Left lung (tissue), 10 donors: ENCODE results near the gene HADHA. TPM values are rescaled to one million over a fixed set of nuclear protein-coding genes. Genes with fewer than 3 reads are reported as not detected.
"Not testable (repeated sequence)": the region's sequence is repeated elsewhere in the genome, so short reads cannot be mapped to it uniquely, and the experiment has no call there.

Source experiments
- ATAC-seq: fragments of 200-7000 bp; cut with Tn5 transposase; one replicate; pipeline ENCODE4 v1.9.1; 2020; ENCODE audit warnings: moderate library complexity
- DNase-seq, 4 donors: peaks; one replicate each; pipeline ENCODE4 v3.0.0-alpha.2; 2013 to 2020
- H3K27ac ChIP-seq, 2 donors: fragments of 200-600 bp; sonication (generic) in 1 of 2; one replicate each; pipeline versions ENCODE4 v1.5.0 to v1.8.0; 2020 to 2021
- H3K27me3 ChIP-seq, 2 donors: fragments of 200-600 bp; sonication (generic) in 1 of 2; one replicate each; pipeline versions ENCODE4 v1.5.0 to v1.8.0; 2020 to 2021
- H3K36me3 ChIP-seq, 2 donors: fragments of 200-600 bp; sonication (generic) in 1 of 2; one replicate each; pipeline versions ENCODE4 v1.5.0 to v1.8.0; 2020 to 2021
- H3K4me1 ChIP-seq, 2 donors: fragments of 200-600 bp; one replicate each; pipeline ENCODE4 v1.8.0; 2021
- H3K4me3 ChIP-seq, 2 donors: fragments of 200-600 bp; sonication (generic) in 1 of 2; one replicate each; pipeline versions ENCODE4 v1.5.0 to v1.8.0; 2020 to 2021; ENCODE audit warnings: mild to moderate bottlenecking in 1 of 2
- H3K9me3 ChIP-seq, 2 donors: fragments of 200-600 bp; sonication (generic) in 1 of 2; one replicate each; pipeline versions ENCODE4 v1.5.0 to v1.8.0; 2020 to 2021
- intact Hi-C, 2 donors: fragments of 100-400 bp; cut with DNase I; formaldehyde crosslinking; loops; one replicate each; pipeline versions ENCODE4 v1.11.2 to v1.14.2; 2022
- polyA plus RNA-seq, 6 donors: library from polyadenylated mRNA; unstranded; fragments of 120-200 nt; gene quantifications; one replicate each; pipeline ENCODE4 v1.2.1, GENCODE V29; 2013; ENCODE audit not compliant: insufficient read length in 6 of 6
- total RNA-seq, 2 donors: library from RNA; stranded (reverse); fragmentation: NEBNext Ultra II Directional; extraction: Animal tissue kit (Norgen Biotek cat#: 25700); gene quantifications; one replicate each; pipeline ENCODE4 v1.2.1, GENCODE V29; 2021
- TF ChIP-seq, protein P1 (sequence below), 2 donors: fragments of 200-600 bp; sonication (generic) in 1 of 2; IDR thresholded peaks; one replicate each; pipeline versions ENCODE4 v1.5.0 to v1.8.0; 2021; ENCODE audit warnings: antibody characterized with exemption in 2 of 2
- donor health status: DM: no; HTN: yes; CAD: no.
- donor health status: DM: no; HTN: no; CAD: no.

The HADHA gene
- total and polyA plus RNA-seq, 8 donors: 126 to 241 (median 198) TPM

DNA sequence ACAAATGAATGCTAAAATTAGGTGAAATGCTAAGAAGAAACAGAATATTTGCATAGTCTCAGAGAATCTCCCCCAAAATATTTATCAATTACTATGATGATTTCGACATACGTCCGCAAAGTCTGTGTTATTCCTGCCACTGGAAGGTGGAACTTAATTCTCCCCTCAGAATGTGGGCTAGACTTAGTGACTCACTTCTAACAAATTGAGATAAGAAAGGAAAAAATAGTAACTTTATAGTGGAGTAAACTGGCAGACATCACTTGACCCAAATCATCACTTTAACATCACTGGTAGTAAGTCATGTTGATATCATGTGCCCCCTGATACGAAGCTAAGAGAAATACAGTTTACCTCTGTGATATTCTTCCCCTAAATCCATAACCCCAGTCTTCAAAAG, 23.8 kb upstream of the HADHA start:
- H3K27ac ChIP-seq: no peak overlapping the region
- no peak overlapping the region for H3K4me3 ChIP-seq
- intact Hi-C loops: no loop called here
- no peaks in the 10 kb centered on the region for H3K27me3 ChIP-seq
- TF ChIP-seq, protein P1, sequence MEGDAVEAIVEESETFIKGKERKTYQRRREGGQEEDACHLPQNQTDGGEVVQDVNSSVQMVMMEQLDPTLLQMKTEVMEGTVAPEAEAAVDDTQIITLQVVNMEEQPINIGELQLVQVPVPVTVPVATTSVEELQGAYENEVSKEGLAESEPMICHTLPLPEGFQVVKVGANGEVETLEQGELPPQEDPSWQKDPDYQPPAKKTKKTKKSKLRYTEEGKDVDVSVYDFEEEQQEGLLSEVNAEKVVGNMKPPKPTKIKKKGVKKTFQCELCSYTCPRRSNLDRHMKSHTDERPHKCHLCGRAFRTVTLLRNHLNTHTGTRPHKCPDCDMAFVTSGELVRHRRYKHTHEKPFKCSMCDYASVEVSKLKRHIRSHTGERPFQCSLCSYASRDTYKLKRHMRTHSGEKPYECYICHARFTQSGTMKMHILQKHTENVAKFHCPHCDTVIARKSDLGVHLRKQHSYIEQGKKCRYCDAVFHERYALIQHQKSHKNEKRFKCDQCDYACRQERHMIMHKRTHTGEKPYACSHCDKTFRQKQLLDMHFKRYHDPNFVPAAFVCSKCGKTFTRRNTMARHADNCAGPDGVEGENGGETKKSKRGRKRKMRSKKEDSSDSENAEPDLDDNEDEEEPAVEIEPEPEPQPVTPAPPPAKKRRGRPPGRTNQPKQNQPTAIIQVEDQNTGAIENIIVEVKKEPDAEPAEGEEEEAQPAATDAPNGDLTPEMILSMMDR (IDR thresholded peaks at IDR 0.05): no peak
- peaks cover 1 to 40% of the 10 kb centered on the region in 2 donors for H3K4me1 ChIP-seq
- ATAC-seq (no peak), DNase-seq (no peak)
- H3K36me3 ChIP-seq: peaks cover 0 to 38% of the 10 kb centered on the region in 2 donors
- no peaks in the 10 kb centered on the region for H3K9me3 ChIP-seq

DNA sequence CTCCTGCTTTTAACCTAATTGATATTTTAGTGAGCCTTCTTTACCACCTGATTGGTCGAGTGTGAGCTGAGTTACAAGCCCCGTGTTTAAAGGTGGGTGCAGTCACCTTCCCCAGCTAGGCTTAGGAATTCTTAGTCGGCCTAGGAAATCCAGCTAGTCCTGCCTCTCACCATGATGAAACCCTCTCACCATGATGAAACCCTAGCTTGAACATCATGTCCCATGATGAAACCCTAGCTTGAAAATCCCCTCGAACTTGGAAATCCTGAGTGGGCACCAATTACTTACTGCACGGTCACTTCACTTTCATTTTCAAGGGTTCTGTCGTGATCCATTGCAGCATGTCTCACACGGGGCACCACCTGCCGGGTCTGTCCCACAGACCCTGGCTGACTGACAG, 14.4 kb upstream of the HADHA start:
- H3K9me3 ChIP-seq, H3K4me3 ChIP-seq, H3K27ac ChIP-seq, H3K27me3 ChIP-seq, intact Hi-C loops, H3K4me1 ChIP-seq, DNase-seq, ATAC-seq: not testable (repeated sequence)
- peaks cover 0 to 67% of the 10 kb centered on the region in 2 donors for H3K36me3 ChIP-seq

DNA sequence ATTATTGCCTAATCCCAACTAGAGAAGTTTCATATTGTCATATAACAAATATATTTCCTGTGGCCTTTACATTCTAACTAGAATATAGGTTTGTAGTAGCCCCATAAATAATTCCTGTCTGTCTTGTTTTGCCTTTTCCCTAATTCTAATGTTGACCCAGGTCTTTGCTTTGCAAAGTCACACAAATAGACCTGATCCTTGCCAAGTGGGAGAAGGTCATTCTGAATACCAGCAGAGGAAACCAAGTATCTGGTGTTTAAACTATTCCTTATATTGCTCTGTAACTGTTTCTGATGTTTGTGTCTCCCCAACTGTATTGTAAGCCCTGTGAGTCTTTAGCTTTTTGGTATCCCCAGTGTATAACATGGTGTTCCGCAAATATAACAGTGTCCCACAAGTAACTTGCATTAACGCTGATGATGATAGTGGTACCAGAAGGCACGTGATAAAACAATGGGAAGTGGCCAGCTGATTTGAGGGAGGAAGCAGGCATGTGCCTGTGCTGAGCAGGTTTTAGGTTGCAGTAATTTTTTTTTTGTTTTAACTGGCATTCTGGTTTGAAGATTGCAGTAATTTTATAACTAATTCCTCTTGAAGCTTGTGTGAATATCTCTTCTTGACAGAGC, 11.4 kb upstream of the HADHA start:
- Histone ChIP-seq H3K27ac (no peak overlapping the region), H3K4me3 (no peak overlapping the region)
- ATAC-seq: peak; percentile 24

DNA sequence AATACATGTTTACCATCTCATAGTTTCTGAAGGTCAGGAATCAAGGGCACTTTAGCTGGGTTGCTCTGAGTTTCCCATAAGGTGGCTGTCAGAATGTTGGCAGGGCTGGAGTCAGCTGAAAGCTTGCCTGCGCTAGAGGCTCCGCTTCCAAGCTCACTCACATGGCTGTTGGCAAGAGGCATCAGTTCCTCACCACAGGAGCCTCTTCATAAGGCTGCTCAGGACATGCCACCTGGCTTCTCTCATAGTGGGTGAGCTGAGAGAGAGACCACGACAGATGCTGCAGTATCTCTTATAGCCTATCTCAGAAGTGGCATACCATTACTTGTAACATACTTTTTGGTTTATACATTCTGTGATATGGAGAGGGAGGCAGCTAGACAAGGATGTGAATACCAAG, 7.5 kb upstream of the HADHA start:
- Histone ChIP-seq H3K27ac (no peak overlapping the region), H3K9me3 (no peaks in the 10 kb centered on the region), H3K4me1 (peaks cover 0 to 33% of the 10 kb centered on the region in 2 donors), H3K4me3 (no peak overlapping the region), H3K36me3 (peaks cover 0 to 6% of the 10 kb centered on the region in 2 donors), H3K27me3 (no peaks in the 10 kb centered on the region)
- TF ChIP-seq, protein P1 (IDR thresholded peaks at IDR 0.05): no peak
- DNase-seq: no peak
- ATAC-seq: no peak
- intact Hi-C loops: no loop called here

More for the DNA sequence above, 11.4 kb upstream of the HADHA start:
- DNase-seq: no peak
- intact Hi-C loops: no loop called here
- H3K36me3 ChIP-seq: peaks cover 0 to 43% of the 10 kb centered on the region in 2 donors
- peaks cover 0 to 11% of the 10 kb centered on the region in 2 donors for H3K4me1 ChIP-seq
- TF ChIP-seq, protein P1 (IDR thresholded peaks at IDR 0.05): no peak
- no peaks in the 10 kb centered on the region for H3K9me3 ChIP-seq
- H3K27me3 ChIP-seq: no peaks in the 10 kb centered on the region

DNA sequence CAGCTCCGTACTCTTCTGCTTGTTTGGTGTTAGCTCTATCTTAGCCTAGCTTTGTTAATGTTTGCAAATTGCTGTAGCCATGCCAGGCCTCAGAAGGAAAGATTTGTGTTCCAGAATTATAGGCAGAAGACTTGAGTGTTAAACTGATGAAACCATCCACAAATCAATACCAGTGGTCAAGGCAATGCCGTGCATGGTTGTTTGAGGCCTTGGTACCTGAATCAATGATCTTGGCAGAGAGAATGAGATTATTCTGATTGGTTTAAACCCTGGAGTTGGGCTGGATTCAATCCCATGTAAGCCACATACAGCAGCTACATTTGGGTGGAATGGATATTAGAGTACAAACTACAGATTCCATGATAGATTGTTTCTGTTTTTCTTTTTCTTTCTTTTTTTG, 5.2 kb upstream of the HADHA start:
- no peak overlapping the region for H3K4me3 ChIP-seq
- no peak for ATAC-seq
- H3K4me1 ChIP-seq: peaks cover 14 to 42% of the 10 kb centered on the region in 2 donors
- TF ChIP-seq, protein P1 (IDR thresholded peaks at IDR 0.05): no peak
- peaks cover 0 to 4% of the 10 kb centered on the region in 2 donors for H3K36me3 ChIP-seq
- no peaks in the 10 kb centered on the region for H3K27me3 ChIP-seq
- DNase-seq: no peak
- intact Hi-C loops: loop anchor here in 1 of 2 donors (10.0 kb wide), 1 partner anchor 45 kb away; no protein-coding TSS in a partner anchor
- H3K9me3 ChIP-seq: no peaks in the 10 kb centered on the region
- H3K27ac ChIP-seq: no peak overlapping the region
